ENCODE data around the gene HOXA9.

DNA sequence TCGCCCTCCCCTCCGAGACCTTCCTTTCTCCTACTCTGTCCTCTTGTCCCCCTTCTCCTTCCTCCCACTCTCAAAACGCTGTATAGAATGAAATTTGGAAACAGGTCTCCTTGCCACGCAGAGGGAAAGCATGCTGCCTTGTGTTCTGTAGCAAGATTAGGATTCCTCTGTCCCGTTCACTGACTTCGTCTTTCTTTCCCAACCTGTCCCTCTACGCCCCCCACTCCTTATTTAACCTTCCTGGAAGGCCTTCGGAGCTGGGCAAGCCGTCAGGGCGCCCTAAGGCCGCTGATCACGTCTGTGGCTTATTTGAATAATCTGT, 1.3 kb downstream of the HOXA9 start:
- TF ChIP-seq, protein P1, sequence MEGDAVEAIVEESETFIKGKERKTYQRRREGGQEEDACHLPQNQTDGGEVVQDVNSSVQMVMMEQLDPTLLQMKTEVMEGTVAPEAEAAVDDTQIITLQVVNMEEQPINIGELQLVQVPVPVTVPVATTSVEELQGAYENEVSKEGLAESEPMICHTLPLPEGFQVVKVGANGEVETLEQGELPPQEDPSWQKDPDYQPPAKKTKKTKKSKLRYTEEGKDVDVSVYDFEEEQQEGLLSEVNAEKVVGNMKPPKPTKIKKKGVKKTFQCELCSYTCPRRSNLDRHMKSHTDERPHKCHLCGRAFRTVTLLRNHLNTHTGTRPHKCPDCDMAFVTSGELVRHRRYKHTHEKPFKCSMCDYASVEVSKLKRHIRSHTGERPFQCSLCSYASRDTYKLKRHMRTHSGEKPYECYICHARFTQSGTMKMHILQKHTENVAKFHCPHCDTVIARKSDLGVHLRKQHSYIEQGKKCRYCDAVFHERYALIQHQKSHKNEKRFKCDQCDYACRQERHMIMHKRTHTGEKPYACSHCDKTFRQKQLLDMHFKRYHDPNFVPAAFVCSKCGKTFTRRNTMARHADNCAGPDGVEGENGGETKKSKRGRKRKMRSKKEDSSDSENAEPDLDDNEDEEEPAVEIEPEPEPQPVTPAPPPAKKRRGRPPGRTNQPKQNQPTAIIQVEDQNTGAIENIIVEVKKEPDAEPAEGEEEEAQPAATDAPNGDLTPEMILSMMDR (IDR thresholded peaks at IDR 0.05; ENCODE audit: insufficient read depth, low read length), result no peak
- no peak for TF ChIP-seq POLR2AphosphoS5 (IDR thresholded peaks at IDR 0.05; ENCODE audit: low read depth)
